ENCODE results near the gene ORMDL3.
"Not testable (repeated sequence)": the region's sequence is repeated elsewhere in the genome, so short reads cannot be mapped to it uniquely, and the experiment has no call there.

The ORMDL3 gene

DNA sequence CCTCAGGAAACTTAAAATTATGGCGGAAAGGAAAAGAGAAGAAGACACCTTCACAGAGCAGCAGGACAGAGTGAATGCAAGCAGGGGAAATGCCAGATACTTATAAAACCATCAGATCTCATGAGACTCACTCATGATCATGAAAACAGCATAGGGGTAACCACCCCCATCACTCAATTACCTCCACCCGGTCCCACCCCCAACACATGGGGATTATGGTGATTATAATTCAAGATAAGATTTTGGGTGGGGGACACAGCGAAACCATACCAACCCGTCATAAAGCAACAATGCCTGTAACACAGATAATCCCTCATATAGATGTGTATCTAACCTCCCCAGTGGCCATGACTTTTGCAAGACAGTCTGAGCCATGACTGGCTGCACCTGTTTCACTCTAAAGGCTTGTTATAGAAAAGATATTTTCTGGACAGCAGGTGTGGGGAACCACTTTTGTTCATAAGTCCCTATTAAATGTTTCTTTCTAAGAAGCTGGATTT, 28.4 kb upstream of the ORMDL3 start:
- Mint-ChIP-seq H3K4me1 (ENCODE audit: low read depth) (peaks cover 16% of the 10 kb centered on the region), H3K27ac (no peak overlapping the region), H3K4me3 (no peak overlapping the region), H3K27me3 (no peaks in the 10 kb centered on the region), H3K36me3 (ENCODE audit: low read depth) (no peaks in the 10 kb centered on the region), H3K9me3 (no peaks in the 10 kb centered on the region)
- DNase-seq = no peak

DNA sequence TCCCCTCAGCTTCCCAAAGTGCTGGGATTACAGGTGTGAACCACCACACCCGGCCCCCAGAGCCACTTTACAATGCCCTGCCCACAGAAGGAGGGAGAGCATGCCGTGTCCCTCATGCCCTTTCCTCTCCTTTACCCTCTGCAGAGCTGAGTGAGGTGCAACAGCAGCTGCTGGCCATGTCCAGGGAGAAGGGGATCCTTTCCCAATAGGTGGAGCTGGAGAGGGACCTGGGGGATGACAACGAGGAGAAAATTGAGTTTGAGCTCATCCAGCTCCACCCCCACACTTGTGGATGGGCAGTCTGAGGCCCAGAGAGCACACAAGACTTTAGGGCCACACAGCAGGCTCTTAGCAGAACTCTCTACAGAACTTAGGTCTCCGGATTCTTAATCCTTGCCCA, 27.5 kb upstream of the ORMDL3 start:
- Mint-ChIP-seq H3K4me1 (ENCODE audit: low read depth) (peaks cover 16% of the 10 kb centered on the region), H3K9me3 (no peaks in the 10 kb centered on the region), H3K4me3 (no peak overlapping the region), H3K27me3 (no peaks in the 10 kb centered on the region), H3K36me3 (ENCODE audit: low read depth) (no peaks in the 10 kb centered on the region), H3K27ac (peak overlapping the region; percentile 55)
- no peak for DNase-seq

DNA sequence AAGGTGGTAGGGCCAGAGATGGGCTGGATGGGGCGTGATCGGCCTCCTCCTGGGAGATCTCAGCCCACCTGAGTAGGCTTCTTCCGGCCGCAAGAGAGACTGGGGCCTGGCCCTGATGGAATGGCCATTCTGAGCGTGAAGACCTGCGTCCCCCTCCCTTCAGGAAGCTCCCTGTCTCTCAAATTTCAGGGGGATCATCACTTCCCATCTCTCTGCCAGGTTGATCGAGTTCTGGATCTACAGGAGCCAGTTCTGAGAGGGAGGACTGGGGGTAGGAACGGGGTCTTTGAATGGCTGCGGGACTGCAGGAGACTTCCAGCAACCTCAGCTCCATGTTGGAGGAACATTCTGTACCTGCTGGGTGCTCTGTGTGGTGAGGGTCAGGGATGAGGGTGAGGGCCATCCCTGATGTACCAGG, 26.1 kb upstream of the ORMDL3 start:
- Mint-ChIP-seq H3K4me1 (ENCODE audit: low read depth) (peaks cover 16% of the 10 kb centered on the region), H3K36me3 (ENCODE audit: low read depth) (no peaks in the 10 kb centered on the region), H3K27ac (peak overlapping the region; percentile 81), H3K9me3 (no peaks in the 10 kb centered on the region), H3K27me3 (no peaks in the 10 kb centered on the region), H3K4me3 (peak overlapping the region; percentile 76)
- no peak for DNase-seq

DNA sequence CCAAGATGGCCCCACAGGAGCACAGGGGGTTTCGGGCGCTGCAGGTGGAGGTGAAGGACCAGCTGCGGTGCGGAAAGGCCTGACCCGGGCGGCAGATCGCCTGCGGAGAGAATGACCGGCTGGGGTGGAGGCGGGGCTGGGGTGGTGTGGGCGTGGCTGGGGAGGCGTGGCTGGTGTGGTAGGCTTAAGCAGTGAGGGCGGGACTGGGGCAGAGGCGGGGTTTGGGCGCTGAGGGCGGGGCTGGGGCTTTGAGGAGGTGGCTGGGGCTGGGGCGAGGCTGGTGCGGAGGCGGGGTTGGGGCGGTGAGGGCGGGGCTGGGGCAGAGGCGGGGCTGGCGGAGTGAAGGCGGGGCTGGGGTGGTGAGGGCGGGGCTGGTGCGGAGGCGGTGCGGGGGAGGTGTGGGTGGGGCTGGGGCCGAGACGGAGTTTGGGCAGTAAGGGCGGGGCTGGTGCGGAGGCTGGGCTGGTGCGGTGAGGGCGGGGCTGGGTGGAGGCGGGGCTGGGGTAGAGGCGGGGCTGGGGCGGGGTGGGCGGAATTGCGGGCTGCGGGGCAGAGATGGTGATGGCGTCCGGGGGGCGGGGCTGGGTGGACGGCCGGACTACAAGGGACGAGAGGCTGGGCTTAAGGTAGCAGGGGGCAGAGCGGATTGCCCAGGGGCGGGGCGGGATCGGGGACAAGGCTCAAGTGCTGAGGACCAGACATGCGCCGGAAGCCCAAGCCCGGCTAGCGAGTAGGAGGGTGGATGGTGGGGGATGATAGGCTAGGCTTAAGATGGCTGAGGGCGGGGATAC, 25.5 kb upstream of the ORMDL3 start:
- Mint-ChIP-seq H3K9me3 (no peaks in the 10 kb centered on the region), H3K27me3 (no peaks in the 10 kb centered on the region), H3K4me3 (peak overlapping the region; percentile 76), H3K4me1 (ENCODE audit: low read depth) (peaks cover 20% of the 10 kb centered on the region), H3K27ac (peak overlapping the region; percentile 81), H3K36me3 (ENCODE audit: low read depth) (no peaks in the 10 kb centered on the region)
- peak; percentile 86 for DNase-seq

DNA sequence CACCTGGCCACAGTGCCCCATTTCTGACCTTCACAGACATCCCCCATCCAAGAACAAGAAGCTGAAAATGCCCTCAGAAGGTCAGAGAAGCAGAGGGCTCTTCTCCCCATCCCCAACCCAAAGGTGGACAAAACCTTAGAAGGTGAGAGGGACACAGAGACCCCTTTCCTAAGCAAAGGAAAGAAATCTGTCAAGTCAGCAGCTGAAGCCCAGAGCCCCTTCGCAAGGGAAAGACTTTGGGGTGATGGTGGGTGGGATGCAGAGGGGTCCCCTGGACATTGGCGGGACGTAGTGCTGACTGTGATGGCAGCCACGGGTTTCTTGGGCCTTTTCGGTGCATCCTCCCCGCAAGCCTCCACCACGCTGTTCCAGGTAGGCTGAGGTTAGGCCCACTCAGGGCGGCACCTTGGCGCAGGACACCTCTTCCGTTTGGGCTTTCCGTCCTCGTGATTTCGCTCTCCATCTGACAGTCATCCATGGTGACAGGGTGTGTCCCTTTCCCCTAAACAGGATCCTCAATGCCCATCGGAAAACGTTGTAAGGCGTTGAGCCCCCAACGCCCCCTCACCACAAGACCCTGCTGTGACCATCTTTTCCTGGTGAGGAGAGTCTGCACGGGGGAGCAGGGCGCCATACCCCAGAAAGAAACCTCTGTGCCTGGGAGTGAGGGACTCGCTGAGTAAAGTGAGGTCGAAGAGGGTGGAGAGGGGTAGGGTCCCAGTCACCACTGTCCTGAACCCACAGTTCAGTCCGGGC, 24.7 kb upstream of the ORMDL3 start:
- Mint-ChIP-seq H3K27ac (peak overlapping the region; percentile 72), H3K27me3 (no peaks in the 10 kb centered on the region), H3K36me3 (ENCODE audit: low read depth) (no peaks in the 10 kb centered on the region), H3K4me1 (ENCODE audit: low read depth) (peaks cover 25% of the 10 kb centered on the region), H3K9me3 (no peaks in the 10 kb centered on the region), H3K4me3 (peak overlapping the region; percentile 58)
- DNase-seq = no peak

DNA sequence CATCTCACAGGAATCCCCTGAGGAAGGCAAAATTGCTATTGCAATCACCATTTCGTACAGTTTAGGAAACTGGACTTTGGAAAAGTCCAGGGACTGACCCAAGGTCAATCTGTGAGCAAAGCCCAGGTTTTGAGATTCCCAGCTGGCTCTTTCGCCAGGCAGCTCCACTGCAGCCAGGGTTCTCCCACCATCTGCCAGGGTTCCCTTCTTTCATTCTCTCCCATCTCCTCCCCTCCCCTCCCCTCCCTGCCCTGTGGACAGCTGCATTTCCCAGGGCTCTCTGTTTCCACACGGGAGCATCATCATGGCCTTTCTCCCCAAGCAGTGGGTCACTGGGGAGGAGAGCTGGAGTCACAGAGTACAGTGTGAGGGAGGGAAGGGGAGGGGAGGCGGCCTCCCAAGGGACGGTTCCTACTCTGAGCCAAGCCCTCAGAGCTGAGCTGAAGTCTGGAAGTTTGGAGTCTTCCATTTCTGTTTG, 23.5 kb upstream of the ORMDL3 start:
- H3K4me3 Mint-ChIP-seq = no peak overlapping the region
- H3K9me3 Mint-ChIP-seq = no peaks in the 10 kb centered on the region
- H3K27ac Mint-ChIP-seq = no peak overlapping the region
- no peak for DNase-seq
- no peaks in the 10 kb centered on the region for H3K27me3 Mint-ChIP-seq
- H3K36me3 Mint-ChIP-seq (ENCODE audit: low read depth) = no peaks in the 10 kb centered on the region
- H3K4me1 Mint-ChIP-seq (ENCODE audit: low read depth) = peaks cover 25% of the 10 kb centered on the region

DNA sequence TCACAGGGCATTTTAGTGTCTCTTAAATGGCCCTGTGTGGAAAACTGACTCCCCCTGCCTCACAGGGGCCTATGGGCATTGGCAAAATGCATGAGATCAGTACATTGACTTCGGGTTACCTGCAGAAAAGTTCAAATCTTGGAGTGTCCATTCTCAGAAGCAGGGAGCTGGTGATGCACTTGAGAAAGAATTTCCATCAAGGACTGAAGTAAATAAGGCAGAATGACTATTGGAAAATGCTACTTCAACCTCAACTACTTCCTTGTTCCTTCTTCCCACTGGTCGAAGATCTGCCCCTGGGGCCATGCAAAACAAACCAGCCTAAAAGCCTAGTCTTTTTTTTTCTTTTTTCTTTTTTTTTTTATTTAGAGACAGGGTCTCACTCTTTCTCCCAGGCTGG, 21.6 kb upstream of the ORMDL3 start:
- DNase-seq = no peak
- peaks cover 25% of the 10 kb centered on the region for H3K4me1 Mint-ChIP-seq (ENCODE audit: low read depth)
- H3K36me3 Mint-ChIP-seq (ENCODE audit: low read depth) = no peaks in the 10 kb centered on the region
- H3K27ac Mint-ChIP-seq = no peak overlapping the region
- H3K9me3 Mint-ChIP-seq = no peaks in the 10 kb centered on the region
- no peaks in the 10 kb centered on the region for H3K27me3 Mint-ChIP-seq
- H3K4me3 Mint-ChIP-seq = no peak overlapping the region

DNA sequence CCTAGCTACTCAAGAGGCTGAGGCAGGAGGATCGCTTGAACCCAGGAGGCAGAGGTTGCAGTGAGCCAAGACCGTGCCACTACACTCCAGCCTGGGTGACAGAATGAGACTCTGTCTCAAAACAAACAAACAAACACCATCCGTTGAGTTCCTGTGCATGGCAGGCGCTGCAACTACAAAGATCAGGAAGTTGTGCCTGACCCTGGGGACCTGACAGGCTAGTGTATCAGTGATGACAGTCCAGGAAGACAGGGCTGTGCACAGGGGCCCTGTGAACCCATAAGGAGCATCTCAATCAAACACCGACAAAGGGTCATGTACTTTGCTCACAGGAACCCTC, 21.1 kb upstream of the ORMDL3 start:
- H3K9me3 Mint-ChIP-seq; H3K27ac Mint-ChIP-seq; H3K27me3 Mint-ChIP-seq; H3K4me3 Mint-ChIP-seq; DNase-seq; H3K36me3 Mint-ChIP-seq (ENCODE audit: low read depth): not testable (repeated sequence)
- H3K4me1 Mint-ChIP-seq (ENCODE audit: low read depth) = peaks cover 22% of the 10 kb centered on the region

DNA sequence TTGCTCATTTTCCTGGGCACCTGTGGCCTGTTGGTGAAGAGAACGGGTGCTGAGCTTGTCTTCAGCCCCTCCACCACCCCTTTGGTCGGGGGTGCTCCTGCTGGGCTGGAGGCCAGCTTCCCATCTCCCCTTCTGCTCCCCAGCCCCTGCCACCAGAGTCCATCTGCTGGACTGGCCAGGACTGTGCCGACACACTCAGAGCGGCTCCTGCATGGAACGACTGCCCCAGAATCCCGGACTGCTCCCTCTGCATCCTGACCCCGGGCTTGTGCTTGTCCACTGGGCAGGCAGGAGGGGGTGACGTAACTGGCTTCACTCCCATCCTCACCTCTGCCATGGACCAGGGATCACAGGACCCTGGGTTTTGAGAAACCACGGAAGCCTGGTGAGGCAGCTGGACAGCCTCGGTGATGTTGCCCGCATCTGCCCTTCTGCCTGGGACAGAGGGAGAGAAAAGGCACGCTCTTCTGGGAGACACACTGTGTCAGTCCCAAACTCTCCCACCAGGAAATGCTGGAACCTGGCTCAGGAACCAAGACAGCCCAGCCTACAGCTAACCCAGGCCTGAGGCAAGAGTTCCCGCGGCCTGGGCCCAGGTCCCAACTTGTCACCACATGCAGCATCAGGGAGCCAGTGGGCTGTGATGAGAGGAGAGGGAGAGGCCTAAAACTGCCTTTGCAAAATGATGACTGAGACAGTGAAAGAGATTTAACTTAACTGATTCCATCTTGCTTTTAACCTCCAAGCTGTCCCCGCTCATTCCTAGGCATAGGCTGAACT, 19.3 kb upstream of the ORMDL3 start:
- H3K9me3 Mint-ChIP-seq = no peaks in the 10 kb centered on the region
- no peak for DNase-seq
- H3K27me3 Mint-ChIP-seq = no peaks in the 10 kb centered on the region
- H3K36me3 Mint-ChIP-seq (ENCODE audit: low read depth) = no peaks in the 10 kb centered on the region
- H3K27ac Mint-ChIP-seq = no peak overlapping the region
- peaks cover 15% of the 10 kb centered on the region for H3K4me1 Mint-ChIP-seq (ENCODE audit: low read depth)
- no peak overlapping the region for H3K4me3 Mint-ChIP-seq

DNA sequence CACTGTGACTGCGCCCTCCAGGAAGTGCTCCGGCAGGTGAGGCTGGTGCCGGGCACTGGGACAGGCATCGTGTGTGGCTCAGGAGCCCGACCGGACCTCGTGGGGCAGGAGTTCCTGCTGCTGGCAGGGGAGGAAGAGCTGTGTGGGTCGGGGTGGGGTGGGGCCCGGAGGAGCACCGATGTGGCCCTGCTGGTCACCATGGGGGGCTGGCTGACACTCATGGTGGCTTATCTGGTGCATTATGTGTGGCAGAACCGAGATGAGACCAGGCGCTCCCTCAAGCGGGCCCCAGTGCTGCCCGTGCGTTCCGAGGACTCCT, 17.0 kb upstream of the ORMDL3 start:
- peaks cover 28% of the 10 kb centered on the region for H3K4me1 Mint-ChIP-seq (ENCODE audit: low read depth)
- no peaks in the 10 kb centered on the region for H3K36me3 Mint-ChIP-seq (ENCODE audit: low read depth)

DNA sequence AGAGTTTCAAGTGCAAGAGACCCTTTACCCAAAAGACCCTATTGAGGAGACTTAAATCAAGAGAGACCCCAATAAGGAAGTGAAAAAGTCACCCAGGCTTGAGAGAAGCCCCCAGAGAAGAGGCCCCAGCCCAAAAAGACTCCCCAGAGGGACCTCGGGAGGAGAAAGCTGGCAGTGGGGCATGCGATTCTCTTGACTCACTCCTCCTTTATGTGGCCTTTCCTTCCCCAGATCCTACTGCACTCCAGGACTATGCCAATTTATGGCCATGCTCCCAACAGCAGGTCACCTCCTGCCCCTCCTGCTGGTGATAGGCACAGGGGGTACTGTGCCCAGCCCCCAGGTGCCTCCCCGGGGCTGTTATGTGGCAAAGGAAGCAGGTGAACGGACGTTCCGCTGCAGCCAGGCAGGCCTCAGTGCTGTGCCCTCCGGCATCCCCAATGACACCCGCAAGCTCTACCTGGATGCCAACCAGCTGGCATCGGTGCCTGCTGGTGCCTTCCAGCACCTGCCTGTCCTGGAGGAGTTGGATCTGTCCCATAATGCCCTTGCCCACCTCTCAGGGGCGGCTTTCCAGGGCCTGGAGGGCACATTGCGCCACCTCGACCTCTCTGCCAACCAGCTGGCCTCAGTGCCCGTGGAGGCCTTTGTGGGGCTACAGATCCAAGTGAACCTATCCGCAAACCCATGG, 16.4 kb upstream of the ORMDL3 start:
- no peaks in the 10 kb centered on the region for H3K36me3 Mint-ChIP-seq (ENCODE audit: low read depth)
- no peaks in the 10 kb centered on the region for H3K9me3 Mint-ChIP-seq
- H3K27me3 Mint-ChIP-seq = no peaks in the 10 kb centered on the region
- H3K27ac Mint-ChIP-seq = no peak overlapping the region
- H3K4me1 Mint-ChIP-seq (ENCODE audit: low read depth) = peaks cover 29% of the 10 kb centered on the region
- H3K4me3 Mint-ChIP-seq = no peak overlapping the region
- no peak for DNase-seq

More for the DNA sequence above, 17.0 kb upstream of the ORMDL3 start:
- Mint-ChIP-seq H3K4me3 (no peak overlapping the region), H3K9me3 (no peaks in the 10 kb centered on the region), H3K27me3 (no peaks in the 10 kb centered on the region), H3K27ac (no peak overlapping the region)
- no peak for DNase-seq

DNA sequence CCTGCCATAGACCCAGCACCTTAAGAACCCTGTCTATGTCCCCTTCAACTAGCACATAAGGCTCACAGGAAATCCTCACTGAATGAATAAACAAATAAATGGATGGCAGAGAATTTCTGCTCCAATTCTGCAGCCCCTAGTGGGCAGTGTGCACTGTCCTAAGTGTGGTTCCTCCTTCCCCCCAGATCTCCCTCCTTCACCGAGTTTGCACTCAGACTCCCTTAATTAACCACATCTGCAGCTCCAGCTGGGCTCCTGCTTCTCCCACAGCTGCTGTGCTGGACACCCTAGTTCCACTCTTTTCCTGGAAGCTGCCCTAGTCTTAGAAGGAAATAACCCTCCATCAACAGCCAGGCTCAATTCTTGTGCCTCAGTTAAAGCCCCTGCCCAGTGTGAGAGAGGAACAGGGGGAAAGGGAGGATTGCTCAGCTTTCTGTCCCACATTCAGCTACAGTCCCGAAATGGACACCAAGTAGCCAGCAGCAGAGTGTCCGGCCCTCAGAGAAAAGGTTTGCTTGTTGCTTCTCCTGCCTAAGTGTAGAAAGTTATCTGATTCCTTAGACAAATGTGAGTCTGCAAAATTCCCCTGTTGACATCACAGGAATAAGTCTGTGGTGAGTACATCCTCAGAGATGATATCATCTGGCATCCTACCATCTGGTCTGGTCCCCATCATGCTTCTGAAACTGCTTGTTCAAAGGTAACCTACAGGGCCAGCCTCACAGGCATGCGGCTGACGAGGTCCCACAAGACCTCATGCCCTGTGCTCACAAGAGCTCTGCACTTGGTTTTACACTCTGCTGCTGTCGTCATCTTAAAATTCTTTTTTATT, 12.4 kb upstream of the ORMDL3 start:
- Mint-ChIP-seq H3K36me3 (ENCODE audit: low read depth) (no peaks in the 10 kb centered on the region), H3K9me3 (no peaks in the 10 kb centered on the region)

DNA sequence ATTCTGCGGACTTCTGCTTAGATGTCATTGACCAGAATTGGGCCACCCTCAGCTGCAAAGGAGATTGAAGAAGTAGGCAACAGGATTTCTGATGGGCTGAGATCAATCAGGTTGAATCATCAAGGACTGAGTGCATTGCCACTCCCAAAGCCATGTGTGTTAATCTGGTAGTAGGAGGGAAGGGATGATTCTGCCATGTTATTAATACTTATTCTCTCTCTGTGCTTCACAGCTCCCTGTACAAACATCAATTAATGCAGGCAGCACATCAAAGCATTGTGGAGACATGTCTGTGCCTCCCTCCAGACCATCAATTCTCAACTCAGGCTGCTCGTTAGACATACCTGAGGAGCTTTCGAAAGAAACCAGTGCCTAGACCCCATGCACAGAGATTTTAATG, 11.7 kb upstream of the ORMDL3 start:
- Mint-ChIP-seq H3K27me3 (no peaks in the 10 kb centered on the region), H3K36me3 (ENCODE audit: low read depth) (no peaks in the 10 kb centered on the region)

More for the DNA sequence above, 12.4 kb upstream of the ORMDL3 start:
- Mint-ChIP-seq H3K27me3 (no peaks in the 10 kb centered on the region), H3K4me1 (ENCODE audit: low read depth) (peaks cover 17% of the 10 kb centered on the region), H3K4me3 (no peak overlapping the region), H3K27ac (peak overlapping the region; percentile 65)
- DNase-seq = no peak

More for the DNA sequence above, 11.7 kb upstream of the ORMDL3 start:
- peaks cover 17% of the 10 kb centered on the region for H3K4me1 Mint-ChIP-seq (ENCODE audit: low read depth)
- H3K27ac Mint-ChIP-seq = peak overlapping the region; percentile 51
- no peak overlapping the region for H3K4me3 Mint-ChIP-seq
- DNase-seq = no peak
- H3K9me3 Mint-ChIP-seq = no peaks in the 10 kb centered on the region
